ENCODE data around the gene VILL.
"Not testable (repeated sequence)": the region's sequence is repeated elsewhere in the genome, so short reads cannot be mapped to it uniquely, and the experiment has no call there.

VILL gene

GRCh38 chr3:38036286-38036685 lies 45.7 kb downstream of the VILL start:
- DNase-seq (ENCODE audit: low read depth): no peak

- DNase-seq (ENCODE audit: low read depth): no peak
Measured at GRCh38 chr3:38036906-38037305, 46.3 kb downstream of the VILL start.

- DNase-seq (ENCODE audit: low read depth): no peak
Measured at GRCh38 chr3:38038447-38038911, 47.9 kb downstream of the VILL start.

- DNase-seq (ENCODE audit: low read depth): peak; percentile 64
Measured at GRCh38 chr3:38039101-38039898, 48.7 kb downstream of the VILL start, which contains the start of gene DLEC1. DLEC1 (plus strand) TSS chr3:38039208; CDS start chr3:38039226, 18 bp downstream.

GRCh38 chr3:38039899-38040261 lies 49.3 kb downstream of the VILL start:
- no peak for DNase-seq (ENCODE audit: low read depth)

- no peak for DNase-seq (ENCODE audit: low read depth)
Measured at GRCh38 chr3:38040401-38040800, 49.8 kb downstream of the VILL start.

- DNase-seq (ENCODE audit: low read depth): no peak
Measured at GRCh38 chr3:38043486-38043885, 52.9 kb downstream of the VILL start.

GRCh38 chr3:38046027-38046426 lies 55.4 kb downstream of the VILL start:
- DNase-seq (ENCODE audit: low read depth): no peak

GRCh38 chr3:38046821-38047220 lies 56.2 kb downstream of the VILL start:
- no peak for DNase-seq (ENCODE audit: low read depth)

- no peak for DNase-seq (ENCODE audit: low read depth)
Measured at GRCh38 chr3:38047896-38048295, 57.3 kb downstream of the VILL start.

- DNase-seq (ENCODE audit: low read depth): no peak
Measured at GRCh38 chr3:38049358-38050126, 59.0 kb downstream of the VILL start.

- no peak for DNase-seq (ENCODE audit: low read depth)
Measured at GRCh38 chr3:38051131-38051530, 60.5 kb downstream of the VILL start.

- not testable (repeated sequence) for DNase-seq (ENCODE audit: low read depth)
Measured at GRCh38 chr3:38053286-38053685, 62.7 kb downstream of the VILL start.

- DNase-seq (ENCODE audit: low read depth): not testable (repeated sequence)
Measured at GRCh38 chr3:38053813-38054498, 63.4 kb downstream of the VILL start.

- DNase-seq (ENCODE audit: low read depth): no peak
Measured at GRCh38 chr3:38054499-38055001, 64.0 kb downstream of the VILL start.
